ENCODE data around the gene OLFML3. TPM values are rescaled to one million over a fixed set of nuclear protein-coding genes. Genes with fewer than 3 reads are reported as not detected.

Gene OLFML3
- total RNA-seq = 0.10 TPM in 2 replicates

GRCh38 chr1:113978863-113979702 is at the start of gene OLFML3:
Gene OLFML3 (plus strand): TSS chr1:113979474. CDS start chr1:113979517, 43 bp downstream.
- Mint-ChIP-seq H3K4me1 (ENCODE audit: low read depth) (peaks cover 43% of the 10 kb centered on the region), H3K4me3 (no peak within 1 kb of the TSS), H3K36me3 (ENCODE audit: low read depth) (peaks cover 13% of the 10 kb centered on the region), H3K27ac (peak within 1 kb of the TSS; percentile 11), H3K27me3 (ENCODE audit: insufficient read depth) (no peaks in the 10 kb centered on the region), H3K9me3 (no peaks in the 10 kb centered on the region)
- intact Hi-C loops (cut with micrococcal nuclease) = loop anchor here (1.0 to 10.0 kb wide), 5 partner anchors 303 to 736 kb away; partner anchors contain the start of genes DENND2C, NRAS and TRIM33
- no peak for DNase-seq (ENCODE audit: low spot score)

- DNase-seq (ENCODE audit: low spot score) = peak; percentile 66
- Mint-ChIP-seq H3K4me1 (ENCODE audit: low read depth) (peaks cover 59% of the 10 kb centered on the region), H3K27ac (peak overlapping the region; percentile 99), H3K27me3 (ENCODE audit: insufficient read depth) (peaks cover 3% of the 10 kb centered on the region), H3K36me3 (ENCODE audit: low read depth) (peaks cover 19% of the 10 kb centered on the region), H3K4me3 (peak overlapping the region; percentile 98), H3K9me3 (no peaks in the 10 kb centered on the region)
- intact Hi-C loops (cut with micrococcal nuclease) = loop anchor here (1.0 to 10.0 kb wide), 14 partner anchors 25 to 1313 kb away; partner anchors contain the start of genes BCAS2, CAPZA1, CSDE1 and DCLRE1B
Measured at GRCh38 chr1:113929750-113930498, 49.4 kb upstream of the OLFML3 start.

- Mint-ChIP-seq H3K36me3 (ENCODE audit: low read depth) (peaks cover 23% of the 10 kb centered on the region), H3K27me3 (ENCODE audit: insufficient read depth) (no peaks in the 10 kb centered on the region), H3K4me1 (ENCODE audit: low read depth) (peaks cover 62% of the 10 kb centered on the region), H3K4me3 (peak overlapping the region; percentile 98), H3K9me3 (no peaks in the 10 kb centered on the region), H3K27ac (peak overlapping the region; percentile 99)
- peak; percentile 73 for DNase-seq (ENCODE audit: low spot score)
- intact Hi-C loops (cut with micrococcal nuclease) = loop anchor here (1.0 to 10.0 kb wide), 10 partner anchors 10 to 1313 kb away; partner anchors contain the start of genes BCAS2, CAPZA1, CSDE1 and LRIG2
Measured at GRCh38 chr1:113930499-113931161, 48.6 kb upstream of the OLFML3 start.

GRCh38 chr1:113931451-113931851 is 47.8 kb upstream of the OLFML3 start:
- Mint-ChIP-seq H3K4me1 (ENCODE audit: low read depth) (peaks cover 66% of the 10 kb centered on the region), H3K27ac (peak overlapping the region; percentile 99), H3K27me3 (ENCODE audit: insufficient read depth) (no peaks in the 10 kb centered on the region), H3K4me3 (peak overlapping the region; percentile 98), H3K36me3 (ENCODE audit: low read depth) (peaks cover 23% of the 10 kb centered on the region), H3K9me3 (no peaks in the 10 kb centered on the region)
- intact Hi-C loops (cut with micrococcal nuclease) = loop anchor here (1.0 to 10.0 kb wide), 7 partner anchors 9 to 1314 kb away; partner anchors contain the start of genes BCAS2, CAPZA1, CSDE1 and LRIG2
- no peak for DNase-seq (ENCODE audit: low spot score)

- Mint-ChIP-seq H3K27me3 (ENCODE audit: insufficient read depth) (no peaks in the 10 kb centered on the region), H3K36me3 (ENCODE audit: low read depth) (peaks cover 28% of the 10 kb centered on the region), H3K4me3 (no peak overlapping the region), H3K4me1 (ENCODE audit: low read depth) (peaks cover 74% of the 10 kb centered on the region), H3K27ac (no peak overlapping the region), H3K9me3 (no peaks in the 10 kb centered on the region)
- no peak for DNase-seq (ENCODE audit: low spot score)
- intact Hi-C loops (cut with micrococcal nuclease) = loop anchor here (5.0 to 10.0 kb wide), 3 partner anchors 651 to 1317 kb away; partner anchors contain the start of genes BCAS2, CAPZA1, RHOC and ST7L
Measured at GRCh38 chr1:113934006-113934405, 45.3 kb upstream of the OLFML3 start.

GRCh38 chr1:113934511-113935055 is 44.7 kb upstream of the OLFML3 start:
- no peak overlapping the region for H3K27ac Mint-ChIP-seq
- H3K4me3 Mint-ChIP-seq = no peak overlapping the region
- no peak for DNase-seq (ENCODE audit: low spot score)
- no peaks in the 10 kb centered on the region for H3K9me3 Mint-ChIP-seq
- H3K27me3 Mint-ChIP-seq (ENCODE audit: insufficient read depth) = no peaks in the 10 kb centered on the region
- intact Hi-C loops (cut with micrococcal nuclease) = loop anchor here (5.0 to 10.0 kb wide), 3 partner anchors 650 to 1317 kb away; partner anchors contain the start of genes BCAS2, CAPZA1, RHOC and ST7L
- H3K4me1 Mint-ChIP-seq (ENCODE audit: low read depth) = peaks cover 79% of the 10 kb centered on the region
- H3K36me3 Mint-ChIP-seq (ENCODE audit: low read depth) = peaks cover 28% of the 10 kb centered on the region

- Mint-ChIP-seq H3K9me3 (no peaks in the 10 kb centered on the region), H3K27ac (no peak overlapping the region), H3K4me3 (no peak overlapping the region), H3K36me3 (ENCODE audit: low read depth) (peaks cover 27% of the 10 kb centered on the region), H3K4me1 (ENCODE audit: low read depth) (peaks cover 84% of the 10 kb centered on the region), H3K27me3 (ENCODE audit: insufficient read depth) (no peaks in the 10 kb centered on the region)
- intact Hi-C loops (cut with micrococcal nuclease) = loop anchor here (10.0 kb wide), 2 partner anchors 650 to 1230 kb away; partner anchors contain the start of genes BCAS2 and RHOC
- no peak for DNase-seq (ENCODE audit: low spot score)
Measured at GRCh38 chr1:113935176-113935575, 44.1 kb upstream of the OLFML3 start.

GRCh38 chr1:113935970-113936369 is 43.3 kb upstream of the OLFML3 start:
- Mint-ChIP-seq H3K36me3 (ENCODE audit: low read depth) (peaks cover 33% of the 10 kb centered on the region), H3K9me3 (no peaks in the 10 kb centered on the region), H3K4me1 (ENCODE audit: low read depth) (peaks cover 84% of the 10 kb centered on the region), H3K27ac (no peak overlapping the region), H3K4me3 (no peak overlapping the region), H3K27me3 (ENCODE audit: insufficient read depth) (no peaks in the 10 kb centered on the region)
- no peak for DNase-seq (ENCODE audit: low spot score)
- intact Hi-C loops (cut with micrococcal nuclease) = loop anchor here (10.0 kb wide), 2 partner anchors 649 to 1231 kb away; partner anchors contain the start of genes BCAS2 and RHOC

- intact Hi-C loops (cut with micrococcal nuclease) = loop anchor here (10.0 kb wide), 2 partner anchors 648 to 1232 kb away; partner anchors contain the start of genes BCAS2 and RHOC
- peaks cover 76% of the 10 kb centered on the region for H3K4me1 Mint-ChIP-seq (ENCODE audit: low read depth)
- peak overlapping the region; percentile 0 for H3K4me3 Mint-ChIP-seq
- peaks cover 39% of the 10 kb centered on the region for H3K36me3 Mint-ChIP-seq (ENCODE audit: low read depth)
- no peaks in the 10 kb centered on the region for H3K27me3 Mint-ChIP-seq (ENCODE audit: insufficient read depth)
- no peaks in the 10 kb centered on the region for H3K9me3 Mint-ChIP-seq
- no peak for DNase-seq (ENCODE audit: low spot score)
- H3K27ac Mint-ChIP-seq = peak overlapping the region; percentile 26
Measured at GRCh38 chr1:113937146-113937545, 42.1 kb upstream of the OLFML3 start.

- peaks cover 69% of the 10 kb centered on the region for H3K4me1 Mint-ChIP-seq (ENCODE audit: low read depth)
- H3K4me3 Mint-ChIP-seq = no peak overlapping the region
- H3K36me3 Mint-ChIP-seq (ENCODE audit: low read depth) = peaks cover 38% of the 10 kb centered on the region
- H3K9me3 Mint-ChIP-seq = peaks cover 1% of the 10 kb centered on the region
- intact Hi-C loops (cut with micrococcal nuclease) = loop anchor here (10.0 kb wide), 2 partner anchors 647 to 1233 kb away; partner anchors contain the start of genes BCAS2 and RHOC
- no peak for DNase-seq (ENCODE audit: low spot score)
- H3K27me3 Mint-ChIP-seq (ENCODE audit: insufficient read depth) = no peaks in the 10 kb centered on the region
- no peak overlapping the region for H3K27ac Mint-ChIP-seq
Measured at GRCh38 chr1:113938192-113938591, 41.1 kb upstream of the OLFML3 start.

GRCh38 chr1:113940365-113941244 is 38.7 kb upstream of the OLFML3 start:
- Mint-ChIP-seq H3K9me3 (peaks cover 3% of the 10 kb centered on the region), H3K36me3 (ENCODE audit: low read depth) (peaks cover 40% of the 10 kb centered on the region), H3K27ac (peak overlapping the region; percentile 89), H3K27me3 (ENCODE audit: insufficient read depth) (no peaks in the 10 kb centered on the region), H3K4me3 (peak overlapping the region; percentile 75), H3K4me1 (ENCODE audit: low read depth) (peaks cover 67% of the 10 kb centered on the region)
- peak; percentile 34 for DNase-seq (ENCODE audit: low spot score)
- intact Hi-C loops (cut with micrococcal nuclease) = loop anchor here (1.0 kb wide), 1 partner anchor 9 kb away; no protein-coding TSS in a partner anchor

All from activated T-helper 1 cell treated with anti-CD3 and anti-CD28 coated beads, Interleukin-12 subunit alpha, Interleukin-12 subunit beta, Interleukin-2, Interleukin-4 antibody, amounts not matched to agents 30 ng/mL and 10 ng/mL and 1 ng/mL, durations not matched to agents 14 hours and 24 hours and 36 hours (primary cell).